ENCODE results near the gene GSDME.

Gene GSDME

GRCh38 chr7:24755541-24756407 is 1.5 kb downstream of the GSDME start (continued):
- TF ChIP-seq, protein P1, sequence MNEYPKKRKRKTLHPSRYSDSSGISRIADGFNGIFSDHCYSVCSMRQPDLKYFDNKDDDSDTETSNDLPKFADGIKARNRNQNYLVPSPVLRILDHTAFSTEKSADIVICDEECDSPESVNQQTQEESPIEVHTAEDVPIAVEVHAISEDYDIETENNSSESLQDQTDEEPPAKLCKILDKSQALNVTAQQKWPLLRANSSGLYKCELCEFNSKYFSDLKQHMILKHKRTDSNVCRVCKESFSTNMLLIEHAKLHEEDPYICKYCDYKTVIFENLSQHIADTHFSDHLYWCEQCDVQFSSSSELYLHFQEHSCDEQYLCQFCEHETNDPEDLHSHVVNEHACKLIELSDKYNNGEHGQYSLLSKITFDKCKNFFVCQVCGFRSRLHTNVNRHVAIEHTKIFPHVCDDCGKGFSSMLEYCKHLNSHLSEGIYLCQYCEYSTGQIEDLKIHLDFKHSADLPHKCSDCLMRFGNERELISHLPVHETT (tag by site-specific recombination; IDR thresholded peaks at IDR 0.05) = no peak
- TF ChIP-seq ZFP69B (tag by site-specific recombination; IDR thresholded peaks at IDR 0.05) (no peak), KLF10 (tag by site-specific recombination; IDR thresholded peaks at IDR 0.05) (no peak), ZNF362 (tag by site-specific recombination; IDR thresholded peaks at IDR 0.05) (no peak), ZNF155 (tag by site-specific recombination; IDR thresholded peaks at IDR 0.05) (no peak), ZNF660 (tag by site-specific recombination; IDR thresholded peaks at IDR 0.05) (no peak), ZNF423 (tag by site-specific recombination; IDR thresholded peaks at IDR 0.05) (no peak), ZNF776 (tag by site-specific recombination; IDR thresholded peaks at IDR 0.05; ENCODE audit: borderline replicate concordance) (no peak), ZNF202 (tag by site-specific recombination; IDR thresholded peaks at IDR 0.05; ENCODE audit: borderline replicate concordance) (no peak), ZBTB48 (tag by site-specific recombination; IDR thresholded peaks at IDR 0.05) (peak; percentile 52; the same call in 1 of the 2 replicates), ZNF174 (tag by site-specific recombination; IDR thresholded peaks at IDR 0.05) (no peak), ZNF600 (tag by site-specific recombination; IDR thresholded peaks at IDR 0.05) (0 out of 2 replicates have a peak, but pooled peaks have one; percentile 27), SP2 (tag by site-specific recombination; IDR thresholded peaks at IDR 0.05) (no peak), ZNF843 (tag by site-specific recombination; IDR thresholded peaks at IDR 0.05) (no peak), ZNF112 (tag by site-specific recombination; IDR thresholded peaks at IDR 0.05) (no peak), ZNF138 (tag by site-specific recombination; IDR thresholded peaks at IDR 0.05; ENCODE audit: borderline replicate concordance) (no peak), PATZ1 (tag by site-specific recombination; IDR thresholded peaks at IDR 0.05) (no peak), BCL11A (tag by site-specific recombination; IDR thresholded peaks at IDR 0.05; ENCODE audit: low read depth) (no peak), ZNF175 (tag by site-specific recombination; IDR thresholded peaks at IDR 0.05) (no peak), ZNF114 (tag by site-specific recombination; IDR thresholded peaks at IDR 0.05) (no peak)
- TF ChIP-seq, protein P2, sequence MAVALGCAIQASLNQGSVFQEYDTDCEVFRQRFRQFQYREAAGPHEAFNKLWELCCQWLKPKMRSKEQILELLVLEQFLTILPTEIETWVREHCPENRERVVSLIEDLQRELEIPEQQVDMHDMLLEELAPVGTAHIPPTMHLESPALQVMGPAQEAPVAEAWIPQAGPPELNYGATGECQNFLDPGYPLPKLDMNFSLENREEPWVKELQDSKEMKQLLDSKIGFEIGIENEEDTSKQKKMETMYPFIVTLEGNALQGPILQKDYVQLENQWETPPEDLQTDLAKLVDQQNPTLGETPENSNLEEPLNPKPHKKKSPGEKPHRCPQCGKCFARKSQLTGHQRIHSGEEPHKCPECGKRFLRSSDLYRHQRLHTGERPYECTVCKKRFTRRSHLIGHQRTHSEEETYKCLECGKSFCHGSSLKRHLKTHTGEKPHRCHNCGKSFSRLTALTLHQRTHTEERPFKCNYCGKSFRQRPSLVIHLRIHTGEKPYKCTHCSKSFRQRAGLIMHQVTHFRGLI (tag by site-specific recombination; IDR thresholded peaks at IDR 0.05) = no peak

Measured in HEK293 (cell line).